ENCODE results near the gene RAMP3. TPM values are rescaled to one million over a fixed set of nuclear protein-coding genes. Genes with fewer than 3 reads are reported as not detected.

Gene RAMP3
- total RNA-seq, 3 donors from 2014 or later (not counting 1 experiment from before 2014, with no cell fraction given) = not detected

DNA sequence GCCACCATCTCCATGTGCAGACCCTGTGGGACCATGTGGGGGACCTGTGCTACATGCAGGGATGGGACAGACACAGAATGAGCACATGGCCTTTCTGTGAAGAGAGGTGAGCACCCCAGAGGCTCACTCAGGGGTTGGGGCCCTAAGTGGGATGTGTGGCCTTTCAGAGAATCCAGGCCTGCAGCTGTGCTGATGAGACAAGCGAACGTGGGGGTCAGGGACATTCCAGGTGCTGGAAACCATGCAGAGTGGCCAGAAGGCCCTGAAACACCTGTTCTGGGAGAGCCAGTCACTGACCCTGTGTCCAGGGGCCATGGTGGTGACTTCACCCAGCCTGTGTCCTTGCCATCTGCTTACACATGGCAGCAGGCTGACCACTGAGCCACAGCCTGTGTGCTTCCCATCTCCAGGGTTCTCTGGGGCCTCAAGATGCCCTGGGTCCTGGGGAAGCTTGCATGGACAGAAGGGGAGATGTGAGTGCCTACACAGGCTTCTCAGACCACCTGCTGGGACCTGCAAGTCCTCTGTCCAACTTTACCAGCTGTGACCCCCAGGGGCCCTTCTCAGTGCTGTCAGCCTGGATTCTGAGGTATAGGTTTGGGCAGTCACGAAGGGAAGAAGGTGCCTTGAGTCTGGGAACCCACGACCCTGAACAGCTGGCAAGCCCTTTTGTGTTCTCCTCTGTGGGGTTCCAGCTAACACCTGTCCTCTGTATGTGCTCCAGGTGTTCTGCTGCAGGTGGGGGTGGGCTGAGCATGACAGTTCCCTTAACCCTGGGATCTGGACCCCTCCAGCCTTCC, 17.6 kb downstream of the RAMP3 start:
- TF ChIP-seq, protein P1, sequence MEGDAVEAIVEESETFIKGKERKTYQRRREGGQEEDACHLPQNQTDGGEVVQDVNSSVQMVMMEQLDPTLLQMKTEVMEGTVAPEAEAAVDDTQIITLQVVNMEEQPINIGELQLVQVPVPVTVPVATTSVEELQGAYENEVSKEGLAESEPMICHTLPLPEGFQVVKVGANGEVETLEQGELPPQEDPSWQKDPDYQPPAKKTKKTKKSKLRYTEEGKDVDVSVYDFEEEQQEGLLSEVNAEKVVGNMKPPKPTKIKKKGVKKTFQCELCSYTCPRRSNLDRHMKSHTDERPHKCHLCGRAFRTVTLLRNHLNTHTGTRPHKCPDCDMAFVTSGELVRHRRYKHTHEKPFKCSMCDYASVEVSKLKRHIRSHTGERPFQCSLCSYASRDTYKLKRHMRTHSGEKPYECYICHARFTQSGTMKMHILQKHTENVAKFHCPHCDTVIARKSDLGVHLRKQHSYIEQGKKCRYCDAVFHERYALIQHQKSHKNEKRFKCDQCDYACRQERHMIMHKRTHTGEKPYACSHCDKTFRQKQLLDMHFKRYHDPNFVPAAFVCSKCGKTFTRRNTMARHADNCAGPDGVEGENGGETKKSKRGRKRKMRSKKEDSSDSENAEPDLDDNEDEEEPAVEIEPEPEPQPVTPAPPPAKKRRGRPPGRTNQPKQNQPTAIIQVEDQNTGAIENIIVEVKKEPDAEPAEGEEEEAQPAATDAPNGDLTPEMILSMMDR (IDR thresholded peaks at IDR 0.05) = no peak
- no peak overlapping the region for H3K27ac ChIP-seq (ENCODE audit: low read length)

DNA sequence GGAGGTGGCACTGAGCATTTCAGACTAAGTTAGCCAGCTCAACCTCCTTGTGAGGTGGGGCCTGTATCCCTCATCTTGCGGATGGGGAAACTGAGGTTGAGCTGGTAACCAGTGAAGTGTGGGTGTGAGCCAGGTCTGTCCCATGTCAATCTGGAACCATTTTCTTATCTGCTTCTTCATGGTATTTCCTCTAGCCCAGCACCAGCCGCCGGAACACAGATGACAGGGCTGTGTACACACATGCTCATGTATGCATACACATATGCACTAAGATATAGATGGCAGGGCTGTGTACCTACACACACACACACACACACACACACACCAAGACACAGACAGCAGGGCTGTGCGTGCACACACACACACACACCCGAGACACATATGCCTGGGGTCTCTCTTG, 18.5 kb downstream of the RAMP3 start:
- Mint-ChIP-seq H3K4me1 (no peaks in the 10 kb centered on the region), H3K4me3 (no peak overlapping the region), H3K36me3 (no peaks in the 10 kb centered on the region), H3K9me3 (no peaks in the 10 kb centered on the region), H3K27ac (no peak overlapping the region), H3K27me3 (ENCODE audit: low read depth in 2 of 2) (peaks cover 5 to 12% of the 10 kb centered on the region in 2 donors)
- H3K27me3 ChIP-seq (ENCODE audit: control insufficient read depth, insufficient read depth, low read length) = no peaks in the 10 kb centered on the region
- no peaks in the 10 kb centered on the region for H3K36me3 ChIP-seq (ENCODE audit: control insufficient read depth, insufficient read depth, low read length)
- ATAC-seq = no peak
- intact Hi-C loops (cut with micrococcal nuclease) = no loop called here
- H3K27ac ChIP-seq (ENCODE audit: low read length) = no peak overlapping the region
- no peak overlapping the region for H3K4me3 ChIP-seq (ENCODE audit: low read length)
- 84% methylated on average over 3 of the region's 5 CpGs for WGBS (ENCODE audit: insufficient coverage)
- H3K9me3 ChIP-seq (ENCODE audit: control insufficient read depth, insufficient read depth, low read length) = no peaks in the 10 kb centered on the region
- no peaks in the 10 kb centered on the region for H3K4me1 ChIP-seq (ENCODE audit: control insufficient read depth, insufficient read depth, low read length)
- DNase-seq = no peak
- TF ChIP-seq, protein P1 (IDR thresholded peaks at IDR 0.05) = no peak

More for the DNA sequence above, 17.6 kb downstream of the RAMP3 start:
- ATAC-seq (no peak), DNase-seq (no peak)
- H3K27ac Mint-ChIP-seq = no peak overlapping the region
- Histone ChIP-seq H3K27me3 (ENCODE audit: control insufficient read depth, insufficient read depth, low read length) (no peaks in the 10 kb centered on the region), H3K4me1 (ENCODE audit: control insufficient read depth, insufficient read depth, low read length) (no peaks in the 10 kb centered on the region), H3K4me3 (ENCODE audit: low read length) (no peak overlapping the region), H3K9me3 (ENCODE audit: control insufficient read depth, insufficient read depth, low read length) (no peaks in the 10 kb centered on the region), H3K36me3 (ENCODE audit: control insufficient read depth, insufficient read depth, low read length) (no peaks in the 10 kb centered on the region)
- H3K9me3 Mint-ChIP-seq = no peaks in the 10 kb centered on the region
- H3K36me3 Mint-ChIP-seq = no peaks in the 10 kb centered on the region
- intact Hi-C loops (cut with micrococcal nuclease) = no loop called here
- 69% methylated on average over 4 of the region's 4 CpGs for WGBS (ENCODE audit: insufficient coverage)
- no peaks in the 10 kb centered on the region for H3K4me1 Mint-ChIP-seq
- H3K4me3 Mint-ChIP-seq = no peak overlapping the region
- peaks cover 5 to 12% of the 10 kb centered on the region in 2 donors for H3K27me3 Mint-ChIP-seq (ENCODE audit: low read depth in 2 of 2)

DNA sequence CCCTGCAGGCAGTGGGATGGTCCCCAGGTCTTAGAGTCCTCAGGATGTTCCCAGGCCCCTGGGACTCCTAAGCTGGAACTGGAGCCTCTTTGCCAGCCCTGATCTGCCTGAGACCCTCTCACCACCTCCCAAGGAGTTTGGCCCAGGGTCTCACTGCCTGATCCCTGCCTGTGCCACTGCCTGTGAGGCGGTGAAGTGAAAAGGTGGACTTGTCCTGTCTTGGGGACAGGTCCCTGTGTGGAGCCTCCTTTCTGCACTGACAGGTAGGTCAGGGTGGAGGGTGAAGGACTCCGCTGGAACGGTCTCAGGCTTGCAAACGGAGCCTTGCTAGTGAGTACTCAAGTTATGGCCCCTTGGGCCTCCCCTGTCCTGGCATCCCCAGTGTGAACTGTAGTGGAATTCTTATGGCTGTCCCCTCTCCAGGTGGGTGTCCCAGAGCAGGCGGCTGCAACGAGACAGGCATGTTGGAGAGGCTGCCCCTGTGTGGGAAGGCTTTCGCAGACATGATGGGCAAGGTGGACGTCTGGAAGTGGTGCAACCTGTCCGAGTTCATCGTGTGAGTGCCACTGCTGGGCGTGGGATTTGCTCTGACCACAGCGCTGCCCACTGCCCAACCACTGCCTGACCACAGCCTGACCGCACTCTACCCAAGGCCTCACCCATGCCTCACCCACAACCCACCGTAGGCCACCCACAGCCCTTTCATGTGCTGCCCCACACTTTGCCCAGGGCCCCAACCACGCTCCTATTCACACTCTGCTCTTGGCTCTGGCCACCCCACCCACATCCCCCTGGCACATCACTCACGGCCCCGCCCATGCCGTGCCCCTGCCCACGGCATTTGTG, 19.5 kb downstream of the RAMP3 start:
- no peaks in the 10 kb centered on the region for H3K36me3 Mint-ChIP-seq
- intact Hi-C loops (cut with micrococcal nuclease) = no loop called here
- no peak for DNase-seq

More for the DNA sequence above, 19.5 kb downstream of the RAMP3 start:
- Histone ChIP-seq H3K36me3 (ENCODE audit: control insufficient read depth, insufficient read depth, low read length) (no peaks in the 10 kb centered on the region), H3K9me3 (ENCODE audit: control insufficient read depth, insufficient read depth, low read length) (no peaks in the 10 kb centered on the region), H3K4me1 (ENCODE audit: control insufficient read depth, insufficient read depth, low read length) (no peaks in the 10 kb centered on the region), H3K27ac (ENCODE audit: low read length) (no peak overlapping the region), H3K4me3 (ENCODE audit: low read length) (no peak overlapping the region), H3K27me3 (ENCODE audit: control insufficient read depth, insufficient read depth, low read length) (no peaks in the 10 kb centered on the region)
- no peak for ATAC-seq
- Mint-ChIP-seq H3K9me3 (no peaks in the 10 kb centered on the region), H3K27ac (no peak overlapping the region), H3K4me3 (no peak overlapping the region), H3K4me1 (no peaks in the 10 kb centered on the region), H3K27me3 (ENCODE audit: low read depth in 2 of 2) (peaks cover 5 to 12% of the 10 kb centered on the region in 2 donors)
- 64% methylated on average over 19 of the region's 19 CpGs for WGBS (ENCODE audit: insufficient coverage)
- TF ChIP-seq, protein P1 (IDR thresholded peaks at IDR 0.05) = no peak

Data from natural killer cell (primary cell).